DMS53 treated with DMSO at 0.1 percent for 48 hours (cell line): ENCODE measurements around the gene THRB.
"Not testable (repeated sequence)": the region's sequence is repeated elsewhere in the genome, so short reads cannot be mapped to it uniquely, and the experiment has no call there.

Experiments
- DNase-seq: peaks from one replicate; lab custom pipeline; 2025; ENCODE audit not compliant: unreplicated experiment; lab: John Stamatoyannopoulos, UW

The THRB gene

DNA sequence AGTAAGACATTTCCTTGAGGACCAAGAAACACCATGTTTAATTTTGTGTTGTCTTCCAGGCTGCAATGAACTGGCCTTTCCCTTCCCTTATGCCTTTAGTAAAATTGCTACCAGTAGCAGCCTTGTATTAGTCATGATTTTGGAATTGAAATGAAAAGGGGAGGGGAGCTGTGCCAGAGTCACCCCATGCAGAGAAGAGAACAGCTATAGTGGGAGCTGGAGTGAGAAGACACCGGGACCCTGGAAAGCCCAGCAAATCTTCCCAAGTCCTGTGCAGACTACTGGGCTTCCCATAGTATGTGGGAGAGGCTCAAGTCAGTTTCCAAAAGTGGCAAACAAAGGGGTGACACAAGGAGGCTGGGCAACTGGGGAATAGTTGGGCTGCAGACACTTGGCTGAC lies 371.1 kb downstream of the THRB start:
- no peak for DNase-seq

DNA sequence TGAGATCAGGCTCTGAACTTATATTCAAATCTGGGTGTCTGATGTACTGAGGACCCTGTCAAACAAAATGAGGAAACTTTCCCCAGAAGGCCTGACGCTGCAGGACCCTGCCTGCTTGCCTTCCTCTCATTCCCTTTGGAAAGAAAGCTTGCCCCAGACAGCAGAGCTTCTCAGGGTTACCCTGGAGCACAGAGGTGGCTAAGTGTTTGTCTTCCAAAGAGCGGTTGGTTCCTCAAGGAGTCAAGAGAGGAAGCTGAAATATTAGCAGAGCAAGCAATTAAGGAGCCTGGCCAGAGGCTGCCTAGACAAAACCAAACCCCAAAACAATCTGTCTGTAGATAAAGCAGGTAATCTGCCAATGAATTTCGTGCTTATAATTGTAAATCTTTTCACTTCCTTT lies 374.2 kb downstream of the THRB start:
- DNase-seq = no peak

DNA sequence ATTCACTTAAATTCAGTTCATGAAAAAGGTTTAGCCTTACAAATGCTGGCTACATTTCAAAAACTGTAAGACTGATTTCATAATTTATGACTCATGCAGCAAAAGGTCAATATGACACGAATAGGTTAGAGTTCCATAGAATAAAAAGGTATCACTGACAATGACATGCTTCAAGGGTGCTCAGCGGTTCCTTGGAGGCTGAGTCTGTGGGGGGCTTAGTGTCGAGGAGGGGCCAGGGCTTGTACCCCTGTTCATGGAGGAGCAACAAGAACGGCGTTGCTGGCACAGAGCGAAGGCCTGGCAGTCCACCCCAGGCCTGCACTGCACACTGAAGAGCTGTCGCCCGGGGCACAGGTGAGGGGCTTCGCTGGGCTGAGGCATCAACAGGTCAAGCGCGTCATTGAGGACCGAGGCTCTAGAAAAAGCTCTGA lies 375.3 kb downstream of the THRB start:
- DNase-seq = peak; percentile 10

DNA sequence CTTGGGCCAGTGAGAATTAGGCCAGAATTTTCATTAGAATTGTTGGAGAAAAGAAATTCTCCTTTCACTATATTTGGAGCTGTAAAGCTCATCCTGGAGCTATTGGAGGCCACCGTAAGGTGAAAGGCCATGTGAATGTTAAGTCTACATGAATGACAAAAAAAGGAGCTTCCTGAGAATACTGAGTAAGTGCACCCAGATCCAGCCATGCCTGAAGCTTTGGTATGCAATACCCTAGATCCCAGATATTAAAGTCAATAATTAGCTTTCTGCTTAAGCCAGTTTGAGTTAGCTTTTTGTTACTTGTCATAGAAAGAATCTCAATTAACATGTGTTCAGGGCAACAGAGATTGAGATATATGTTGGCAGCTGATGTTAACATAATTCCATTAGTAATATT lies 377.1 kb downstream of the THRB start:
- DNase-seq = no peak

DNA sequence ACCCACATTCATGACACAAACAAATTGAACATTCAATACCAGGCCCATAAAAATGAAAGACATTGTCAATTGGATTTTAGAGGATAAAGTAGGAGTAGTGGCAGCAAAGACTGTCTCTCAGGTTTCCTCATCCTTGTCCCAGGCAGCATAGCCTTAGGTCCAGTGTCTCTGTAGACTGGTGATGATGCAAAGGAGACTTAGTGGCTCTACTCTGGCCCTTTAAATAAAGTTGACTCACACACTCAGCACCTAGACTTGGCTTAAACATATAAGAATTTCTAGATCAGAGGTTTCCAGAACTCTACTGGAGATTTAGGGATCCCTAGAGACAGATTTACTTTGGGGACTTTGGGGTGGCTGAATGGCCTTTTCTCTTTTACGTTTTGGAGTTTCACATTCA lies 382.9 kb downstream of the THRB start:
- no peak for DNase-seq

DNA sequence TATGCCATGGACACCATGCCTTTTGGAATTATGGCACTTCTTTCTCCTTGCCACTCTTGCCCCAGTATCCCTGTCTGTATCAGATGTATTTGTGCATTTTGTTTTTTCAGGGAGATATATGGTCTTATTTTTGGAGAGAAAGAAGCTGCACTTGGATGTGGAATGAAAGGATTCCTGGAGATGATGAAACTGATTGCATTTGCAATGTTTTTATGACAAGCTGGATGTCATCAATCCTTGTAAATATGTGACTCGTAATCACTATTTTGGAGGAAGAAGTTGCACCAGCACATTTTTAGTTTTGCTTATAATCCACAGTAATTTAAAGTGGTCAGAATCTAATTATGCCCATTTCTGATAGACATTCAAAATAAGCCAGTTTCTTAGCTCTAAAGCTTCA lies 384.6 kb downstream of the THRB start:
- no peak for DNase-seq

DNA sequence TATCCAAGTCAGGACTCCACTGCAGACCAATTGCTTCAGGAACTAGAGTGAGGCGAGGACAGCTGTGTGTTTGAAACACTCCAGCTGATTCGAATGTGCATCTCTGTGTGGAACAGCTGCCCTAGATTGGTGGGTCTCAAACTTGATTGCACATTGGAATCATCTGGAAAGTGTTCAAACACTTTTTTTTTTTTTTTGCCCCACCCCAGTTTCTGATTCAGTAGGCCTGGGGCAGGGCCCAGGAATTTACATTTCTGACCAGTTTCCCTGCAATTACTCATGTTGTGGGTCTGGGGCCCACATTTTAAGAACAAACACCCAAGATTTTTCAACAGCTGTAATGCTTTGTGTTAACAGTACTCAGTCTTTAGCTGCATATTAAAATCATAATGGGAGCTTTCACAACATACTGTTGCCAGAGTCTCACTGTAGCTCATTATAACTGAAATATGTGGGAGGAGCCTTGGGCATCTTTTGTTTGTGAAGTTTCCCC lies 392.9 kb downstream of the THRB start:
- DNase-seq = no peak

DNA sequence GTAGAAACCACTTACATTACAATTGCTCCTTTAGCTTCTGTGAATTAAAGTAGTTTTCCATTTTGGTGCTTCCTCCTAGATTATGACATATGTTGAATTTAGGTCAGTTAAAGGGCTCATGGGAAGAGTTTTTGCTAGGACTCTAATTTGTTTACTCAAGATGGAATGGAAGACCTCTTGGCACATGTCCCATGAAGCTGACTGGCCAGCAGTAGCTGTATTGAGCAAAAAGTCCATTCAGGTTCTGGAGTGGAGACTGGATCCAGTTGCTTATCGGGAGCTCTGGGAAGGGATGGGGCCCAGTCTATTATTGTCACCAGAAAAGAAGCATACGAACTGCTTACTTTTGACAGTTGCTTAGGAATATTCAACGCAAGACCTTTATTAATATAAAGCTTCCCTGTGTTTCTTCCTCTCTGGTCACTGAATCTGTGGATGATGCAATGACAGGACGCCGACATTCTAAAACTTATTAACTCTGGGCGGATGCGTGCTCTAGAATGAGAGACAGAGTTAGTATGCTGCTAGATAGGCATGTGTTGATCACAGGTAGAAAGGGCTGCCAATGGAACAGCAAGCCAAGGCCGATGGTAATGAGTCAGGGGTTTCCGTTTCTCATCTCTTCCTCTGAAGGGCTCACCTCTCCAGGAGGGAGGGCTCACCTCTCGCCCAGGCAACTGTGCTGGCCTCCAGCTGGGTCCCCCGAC lies 393.8 kb downstream of the THRB start:
- no peak for DNase-seq

DNA sequence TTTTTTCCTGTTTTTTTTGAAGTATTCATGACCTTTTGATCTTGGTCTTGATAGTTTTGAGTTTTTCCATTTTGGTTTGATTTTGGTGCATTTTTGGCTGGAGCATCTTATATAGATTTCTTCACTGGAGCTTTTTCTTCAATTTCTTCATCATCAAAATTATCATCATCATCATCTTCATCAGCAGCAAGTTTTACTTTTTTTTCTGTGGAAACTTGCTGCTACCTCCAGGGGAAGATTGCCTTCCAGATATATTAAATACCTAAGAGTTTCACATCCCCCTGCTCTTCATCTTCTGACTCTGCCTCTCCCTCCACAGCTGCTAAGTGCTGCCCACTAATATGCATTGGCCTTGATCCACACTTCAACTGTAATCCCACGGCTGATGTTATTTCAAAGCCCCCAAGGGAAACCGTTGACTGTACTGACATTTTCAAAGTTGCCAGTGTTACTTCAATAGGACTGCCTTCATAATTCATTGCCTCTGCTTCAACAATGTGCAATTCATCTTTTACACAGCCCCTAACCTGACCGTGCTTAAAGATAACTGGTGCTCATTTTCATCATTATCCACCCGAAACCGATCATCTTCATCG lies 397.9 kb downstream of the THRB start:
- no peak for DNase-seq

DNA sequence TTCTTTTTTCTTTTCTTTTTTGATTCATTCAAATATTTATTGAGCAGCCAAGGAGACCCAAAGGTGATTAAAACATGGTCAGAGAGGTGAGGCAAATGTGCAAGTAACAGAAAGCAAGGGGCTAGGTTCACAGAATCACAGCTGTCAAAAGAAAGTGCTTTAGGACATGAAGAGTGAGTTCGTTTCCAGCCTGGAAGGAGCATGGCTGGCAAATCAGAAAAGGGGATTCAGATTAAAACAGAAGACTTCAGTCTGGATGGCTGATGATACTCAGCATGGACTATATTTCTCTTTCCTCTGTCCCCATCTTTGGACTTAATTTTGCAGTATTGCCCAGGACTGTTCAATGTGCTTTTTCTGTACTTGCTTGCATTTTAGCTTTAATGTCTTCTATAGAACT lies 398.4 kb downstream of the THRB start:
- DNase-seq = no peak

DNA sequence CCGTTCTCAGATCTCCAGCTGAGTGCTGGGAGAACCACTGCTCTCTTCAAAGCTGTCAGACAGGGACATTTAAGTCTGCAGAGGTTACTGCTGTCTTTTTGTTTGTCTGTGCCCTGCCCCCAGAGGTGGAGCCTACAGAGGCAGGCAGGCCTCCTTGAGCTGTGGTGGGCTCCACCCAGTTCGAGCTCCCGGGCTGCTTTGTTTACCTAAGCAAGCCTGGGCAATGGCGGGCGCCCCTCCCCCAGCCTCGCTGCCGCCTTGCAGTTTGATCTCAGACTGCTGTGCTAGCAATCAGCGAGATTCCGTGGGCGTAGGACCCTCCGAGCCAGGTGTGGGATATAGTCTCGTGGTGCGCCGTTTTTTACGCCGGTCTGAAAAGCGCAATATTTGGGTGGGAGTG lies 399.8 kb downstream of the THRB start:
- DNase-seq = not testable (repeated sequence)

DNA sequence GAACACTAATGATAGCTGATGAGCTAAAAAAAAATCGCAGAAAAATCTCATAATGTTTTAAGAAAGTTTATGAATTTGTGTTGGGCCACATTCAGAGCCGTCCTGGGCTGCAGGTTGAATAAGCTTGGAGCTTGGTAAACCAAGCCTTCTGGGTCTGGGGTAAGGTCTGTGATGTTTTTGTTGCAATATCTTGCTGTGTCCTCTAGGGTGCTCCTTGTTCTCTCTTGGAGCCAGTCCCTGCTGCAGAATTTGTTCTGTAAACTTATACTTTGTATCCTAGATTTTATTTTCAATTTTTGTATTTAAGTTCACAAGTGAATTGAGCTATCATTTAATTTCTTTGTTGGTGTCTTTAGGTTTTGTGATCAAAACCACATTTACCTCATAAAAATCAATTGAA lies 405.9 kb downstream of the THRB start:
- DNase-seq = no peak

DNA sequence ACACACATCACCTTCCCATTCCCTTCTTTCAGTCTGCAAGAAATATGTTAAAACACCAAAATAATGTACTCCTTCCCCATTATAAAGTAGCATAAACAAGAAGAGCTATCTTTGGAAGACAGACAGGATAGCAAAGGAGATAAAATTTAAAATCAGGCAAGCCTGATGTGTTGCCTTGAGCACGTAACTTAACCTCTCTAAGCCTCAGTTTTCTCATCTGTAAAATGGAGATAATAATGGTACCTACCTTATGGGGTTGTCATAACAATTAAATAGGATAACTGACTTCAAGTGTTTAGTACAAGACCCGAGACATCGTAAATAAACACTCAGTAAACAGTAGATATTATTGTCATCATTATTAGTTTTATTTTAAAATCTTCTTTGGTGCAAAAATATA lies 407.2 kb downstream of the THRB start:
- no peak for DNase-seq

DNA sequence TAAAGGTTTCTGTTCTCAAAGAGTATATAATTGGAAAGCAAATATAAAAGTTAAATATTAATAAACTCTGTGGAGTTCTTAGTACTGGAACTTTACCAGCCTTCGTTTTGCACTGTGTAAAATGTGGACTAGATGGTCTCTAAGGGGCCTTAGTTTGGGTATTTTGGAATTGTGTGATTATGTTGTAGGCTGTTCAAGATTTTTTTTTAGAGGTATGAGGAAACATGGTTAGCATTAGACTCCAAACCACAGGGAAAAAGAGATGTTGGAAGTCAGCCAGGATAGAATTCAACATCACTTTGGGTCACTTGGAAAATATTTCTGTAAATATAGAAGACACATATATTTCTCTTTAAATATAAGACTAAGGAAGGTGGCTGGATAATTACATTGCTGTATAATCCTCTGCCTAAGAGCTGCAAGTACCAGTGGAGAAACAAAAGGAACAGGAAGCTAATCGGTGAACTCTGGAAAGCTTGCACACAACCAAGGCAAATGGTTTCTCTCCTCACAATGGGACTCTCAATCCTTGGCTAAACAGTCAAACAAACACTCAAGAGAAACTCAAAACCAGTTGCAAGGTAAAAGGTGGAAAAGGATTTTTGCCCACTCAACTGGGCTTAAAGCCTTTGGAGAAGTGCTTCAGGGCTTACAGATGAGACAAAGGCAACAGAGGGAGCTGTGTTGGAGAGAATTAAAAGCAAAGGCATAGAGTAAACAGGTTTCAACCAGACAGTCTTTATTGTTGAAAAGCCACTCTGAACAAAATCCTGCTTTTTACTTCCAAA lies 407.8 kb downstream of the THRB start:
- peak; percentile 80 for DNase-seq

DNA sequence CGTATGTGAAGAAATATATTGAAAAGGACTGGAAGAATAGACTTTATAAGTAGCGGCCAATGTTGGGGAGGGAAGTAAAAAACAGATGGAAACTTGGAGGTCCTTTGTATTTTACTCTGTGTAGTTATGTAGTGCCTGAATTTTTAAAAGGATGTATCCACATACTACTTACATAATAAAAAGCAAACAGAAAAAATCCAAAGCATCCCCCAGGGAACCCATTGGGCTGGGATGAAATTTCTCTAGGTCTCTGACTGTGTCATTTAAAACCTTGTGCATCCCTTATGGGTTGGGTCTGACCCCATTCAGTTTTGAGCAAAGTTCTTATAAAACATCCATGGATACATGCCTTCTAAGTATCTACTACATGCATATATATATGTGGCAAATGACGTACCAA lies 408.4 kb downstream of the THRB start:
- no peak for DNase-seq

DNA sequence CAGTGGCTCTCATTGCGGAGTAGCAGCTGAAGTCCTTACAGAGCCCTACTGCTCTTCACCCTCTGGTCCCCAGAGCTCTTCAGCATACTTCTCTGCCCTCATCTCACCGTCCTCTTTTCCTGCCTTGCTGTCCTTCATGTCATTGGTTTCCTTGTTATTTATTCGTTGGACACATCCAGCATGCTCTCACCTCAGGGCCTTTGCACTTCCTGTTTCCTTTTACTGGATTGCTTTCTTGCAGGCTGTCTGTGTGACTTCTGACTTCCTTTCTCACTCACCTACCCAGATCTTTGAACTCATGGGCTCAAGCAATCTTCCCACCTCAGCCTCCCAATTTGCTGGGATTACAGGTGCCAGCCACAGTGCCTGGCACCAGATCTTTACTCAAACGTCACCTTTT lies 422.5 kb downstream of the THRB start:
- no peak for DNase-seq

DNA sequence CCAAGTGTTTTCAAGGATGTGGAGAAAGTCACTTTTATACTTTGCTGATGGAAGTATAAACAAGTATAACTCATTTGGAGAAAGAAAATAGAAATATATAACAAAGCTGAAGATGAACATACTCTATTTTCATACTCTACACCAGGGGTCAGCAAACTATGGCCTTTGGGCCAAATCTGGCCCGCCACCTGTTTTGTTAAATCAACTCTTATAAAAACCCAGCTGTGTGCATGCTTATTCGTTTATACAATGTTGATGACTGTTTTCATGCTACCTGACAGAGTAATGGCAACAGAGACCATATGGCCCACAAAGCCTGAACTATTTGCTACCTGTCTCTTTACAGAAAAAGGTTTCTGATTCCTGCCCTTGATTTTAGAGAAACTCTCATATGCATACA lies 425.6 kb downstream of the THRB start:
- no peak for DNase-seq

DNA sequence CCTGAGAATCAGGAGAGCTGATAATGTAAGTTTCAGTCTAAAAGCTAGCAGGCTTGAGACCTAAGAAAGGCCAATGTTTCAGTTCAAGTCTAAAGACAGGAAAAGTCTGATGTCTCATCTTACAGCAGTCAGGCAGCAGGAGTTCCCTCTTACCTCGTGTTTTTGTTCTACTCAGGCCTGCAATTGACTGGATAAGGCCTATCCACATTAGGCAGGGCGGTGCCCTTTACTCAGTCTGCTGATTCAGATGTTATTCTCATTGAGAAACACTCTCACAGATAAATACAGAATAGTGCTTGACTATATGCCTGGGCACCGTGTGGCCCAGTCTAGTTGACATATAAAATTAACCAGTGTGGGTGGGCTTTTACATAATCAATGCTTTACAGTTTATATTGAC lies 427.2 kb downstream of the THRB start:
- DNase-seq = no peak
